Islet of Langerhans (tissue), 1 donor: ENCODE results near the gene CCDC57.

Experiments used
- FAIRE-seq: peaks from one replicate; lab custom pipeline; 2011; peaks lifted over from hg19 to GRCh38; lab: Jason Lieb, UNC

Gene CCDC57

GRCh38 chr17:82092094-82092586, 120.5 kb downstream of the CCDC57 start:
- no peak for FAIRE-seq

- FAIRE-seq = no peak
Measured at GRCh38 chr17:82091264-82092066, 121.2 kb downstream of the CCDC57 start.

GRCh38 chr17:82090549-82091263, 121.9 kb downstream of the CCDC57 start:
- FAIRE-seq = no peak

- FAIRE-seq = no peak
Measured at GRCh38 chr17:82089723-82090548, 122.7 kb downstream of the CCDC57 start.

- FAIRE-seq = no peak
Measured at GRCh38 chr17:82088838-82089722, 123.6 kb downstream of the CCDC57 start.

- no peak for FAIRE-seq
Measured at GRCh38 chr17:82087961-82088837, 124.4 kb downstream of the CCDC57 start.

GRCh38 chr17:82086941-82087906, 125.4 kb downstream of the CCDC57 start:
- no peak for FAIRE-seq

- FAIRE-seq = no peak
Measured at GRCh38 chr17:82085931-82086764, 126.5 kb downstream of the CCDC57 start.

GRCh38 chr17:82085031-82085861, 127.4 kb downstream of the CCDC57 start:
- FAIRE-seq = no peak

GRCh38 chr17:82084373-82085030, 128.1 kb downstream of the CCDC57 start:
- FAIRE-seq = no peak

GRCh38 chr17:82083533-82084359, 128.9 kb downstream of the CCDC57 start:
- FAIRE-seq = no peak

- no peak for FAIRE-seq
Measured at GRCh38 chr17:82083009-82083408, 129.6 kb downstream of the CCDC57 start.

GRCh38 chr17:82082456-82082855, 130.2 kb downstream of the CCDC57 start:
- no peak for FAIRE-seq

- FAIRE-seq = no peak
Measured at GRCh38 chr17:82081966-82082365, 130.7 kb downstream of the CCDC57 start.

- FAIRE-seq = no peak
Measured at GRCh38 chr17:82081546-82081945, 131.1 kb downstream of the CCDC57 start.
